ENCODE results near the gene MB21D2.
"Not testable (repeated sequence)": the region's sequence is repeated elsewhere in the genome, so short reads cannot be mapped to it uniquely, and the experiment has no call there.

The MB21D2 gene

GRCh38 chr3:192917404-192918274, at the start of gene MB21D2:
TSS of gene MB21D2 (minus strand) at chr3:192917856. CDS start at chr3:192917840, 16 bp downstream.
- DNase-seq (ENCODE audit: low read depth in 2 of 2), result peak in 1 of 2 donors; percentile 24

GRCh38 chr3:192964959-192965719, 47.5 kb upstream of the MB21D2 start:
- DNase-seq (ENCODE audit: low read depth in 2 of 2), result not testable (repeated sequence)

GRCh38 chr3:192959773-192960172, 42.1 kb upstream of the MB21D2 start:
- DNase-seq (ENCODE audit: low read depth in 2 of 2), result no peak

- DNase-seq (ENCODE audit: low read depth in 2 of 2), result no peak
Measured at GRCh38 chr3:192958219-192958872, 40.7 kb upstream of the MB21D2 start.

- DNase-seq (ENCODE audit: low read depth in 2 of 2), result no peak
Measured at GRCh38 chr3:192957441-192958021, 39.9 kb upstream of the MB21D2 start.

GRCh38 chr3:192953926-192954325, 36.3 kb upstream of the MB21D2 start:
- DNase-seq (ENCODE audit: low read depth in 2 of 2), result no peak

- DNase-seq (ENCODE audit: low read depth in 2 of 2), result no peak
Measured at GRCh38 chr3:192947421-192947820, 29.8 kb upstream of the MB21D2 start.

GRCh38 chr3:192943393-192943792, 25.7 kb upstream of the MB21D2 start:
- no peak for DNase-seq (ENCODE audit: low read depth in 2 of 2)

- DNase-seq (ENCODE audit: low read depth in 2 of 2), result no peak
Measured at GRCh38 chr3:192942625-192943024, 25.0 kb upstream of the MB21D2 start.

GRCh38 chr3:192940129-192940528, 22.5 kb upstream of the MB21D2 start:
- no peak for DNase-seq (ENCODE audit: low read depth in 2 of 2)

GRCh38 chr3:192935441-192935840, 17.8 kb upstream of the MB21D2 start:
- DNase-seq (ENCODE audit: low read depth in 2 of 2), result no peak

- DNase-seq (ENCODE audit: low read depth in 2 of 2), result no peak
Measured at GRCh38 chr3:192933779-192934460, 16.3 kb upstream of the MB21D2 start.

- no peak for DNase-seq (ENCODE audit: low read depth in 2 of 2)
Measured at GRCh38 chr3:192933259-192933658, 15.6 kb upstream of the MB21D2 start.

- no peak for DNase-seq (ENCODE audit: low read depth in 2 of 2)
Measured at GRCh38 chr3:192931825-192932224, 14.2 kb upstream of the MB21D2 start.

GRCh38 chr3:192930577-192930976, 12.9 kb upstream of the MB21D2 start:
- no peak for DNase-seq (ENCODE audit: low read depth in 2 of 2)

GRCh38 chr3:192929755-192930547, 12.3 kb upstream of the MB21D2 start:
- no peak for DNase-seq (ENCODE audit: low read depth in 2 of 2)

- no peak for DNase-seq (ENCODE audit: low read depth in 2 of 2)
Measured at GRCh38 chr3:192929146-192929545, 11.5 kb upstream of the MB21D2 start.

- DNase-seq (ENCODE audit: low read depth in 2 of 2), result no peak
Measured at GRCh38 chr3:192928720-192929119, 11.1 kb upstream of the MB21D2 start.

GRCh38 chr3:192928016-192928415, 10.4 kb upstream of the MB21D2 start:
- DNase-seq (ENCODE audit: low read depth in 2 of 2), result no peak

- DNase-seq (ENCODE audit: low read depth in 2 of 2), result no peak
Measured at GRCh38 chr3:192927016-192927415, 9.4 kb upstream of the MB21D2 start.

GRCh38 chr3:192923731-192924130, 6.1 kb upstream of the MB21D2 start:
- DNase-seq (ENCODE audit: low read depth in 2 of 2), result no peak

All from activated CD4-positive, alpha-beta T cell treated with anti-CD3 and anti-CD28 coated beads for 24 hours (primary cell).